Hypothalamus (tissue), 51 donors: Measurements from ENCODE around the gene APOBEC3F.
"Not testable (repeated sequence)": the region's sequence is repeated elsewhere in the genome, so short reads cannot be mapped to it uniquely, and the experiment has no call there.

Experiments used
- DNase-seq, 51 donors: peaks; one replicate each; lab custom pipeline; 2025; lab: John Stamatoyannopoulos, UW

APOBEC3F gene

DNA sequence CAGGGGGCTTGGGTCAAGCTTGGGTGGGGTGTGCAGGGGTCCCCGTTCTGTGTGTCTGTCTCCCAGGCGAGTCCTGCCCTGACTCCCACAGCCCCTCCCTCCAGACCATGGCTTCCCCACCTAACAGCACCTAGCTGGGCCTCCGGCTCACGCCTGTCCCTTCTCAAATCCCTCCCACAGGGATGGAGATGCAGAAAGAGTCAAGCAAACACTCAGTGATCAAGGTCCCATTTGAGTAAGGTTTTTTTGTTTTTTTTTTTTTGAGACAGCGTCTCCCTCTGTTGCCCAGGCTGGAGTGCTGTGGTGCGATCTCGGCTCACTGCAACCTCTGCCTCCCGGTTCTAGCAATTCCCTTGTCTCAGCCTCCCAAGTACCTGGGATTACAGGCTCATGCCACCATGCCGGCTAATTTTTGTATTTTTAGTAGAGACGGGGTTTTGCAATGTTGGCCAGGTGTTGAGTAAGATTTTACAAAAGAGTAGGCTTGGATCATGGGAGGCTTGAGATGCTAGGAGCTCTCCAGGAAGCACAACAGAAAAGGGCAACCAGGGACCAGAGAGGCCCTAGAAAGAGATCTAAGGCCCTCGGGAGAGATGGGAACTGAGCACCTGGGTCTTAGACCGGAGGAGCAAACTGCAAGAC lies 14.0 kb upstream of the APOBEC3F start:
- DNase-seq = no peak

GRCh38 chr22:39027717-39028116 lies 12.9 kb upstream of the APOBEC3F start:
- no peak for DNase-seq

DNA sequence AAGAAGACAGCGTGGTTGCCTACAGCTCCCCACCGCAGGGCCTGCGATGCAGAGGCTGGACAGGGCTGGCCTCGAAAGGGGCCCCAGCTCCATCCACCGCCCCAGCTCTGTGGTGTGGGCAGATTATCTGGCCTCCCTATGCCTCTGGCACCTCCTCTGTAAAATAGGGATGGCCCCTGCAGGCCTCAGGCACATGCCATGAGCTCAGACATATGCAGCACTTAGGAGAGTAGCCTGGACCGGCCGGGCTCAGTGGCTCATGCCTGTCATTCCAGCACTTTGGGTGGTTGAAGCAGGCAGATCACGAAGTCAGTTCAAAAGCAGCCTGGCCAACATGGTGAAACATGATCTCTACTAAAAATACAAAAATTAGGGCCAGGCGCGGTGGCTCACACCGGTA lies 12.4 kb upstream of the APOBEC3F start:
- no peak for DNase-seq

GRCh38 chr22:39029227-39029626 lies 11.4 kb upstream of the APOBEC3F start:
- no peak for DNase-seq

DNA sequence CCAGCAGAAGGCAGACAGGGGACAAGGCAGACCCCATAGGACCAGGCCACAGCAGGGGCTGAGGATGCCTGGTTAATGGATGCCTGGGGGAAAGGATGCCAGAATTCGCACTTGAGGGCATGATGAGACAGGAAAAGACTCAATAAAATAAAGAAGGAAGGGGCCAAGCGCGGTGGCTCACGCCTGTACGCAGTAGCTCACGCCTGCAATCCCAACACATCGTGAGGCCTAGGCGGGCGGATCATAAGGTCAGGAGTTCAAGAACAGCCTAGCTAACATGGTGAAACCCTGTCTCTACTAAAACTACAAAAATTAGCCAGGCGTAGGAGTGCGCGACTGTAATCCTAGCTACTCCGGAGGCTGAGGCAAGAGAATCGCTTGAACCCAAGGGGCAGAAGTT lies 10.0 kb upstream of the APOBEC3F start:
- DNase-seq = no peak

DNA sequence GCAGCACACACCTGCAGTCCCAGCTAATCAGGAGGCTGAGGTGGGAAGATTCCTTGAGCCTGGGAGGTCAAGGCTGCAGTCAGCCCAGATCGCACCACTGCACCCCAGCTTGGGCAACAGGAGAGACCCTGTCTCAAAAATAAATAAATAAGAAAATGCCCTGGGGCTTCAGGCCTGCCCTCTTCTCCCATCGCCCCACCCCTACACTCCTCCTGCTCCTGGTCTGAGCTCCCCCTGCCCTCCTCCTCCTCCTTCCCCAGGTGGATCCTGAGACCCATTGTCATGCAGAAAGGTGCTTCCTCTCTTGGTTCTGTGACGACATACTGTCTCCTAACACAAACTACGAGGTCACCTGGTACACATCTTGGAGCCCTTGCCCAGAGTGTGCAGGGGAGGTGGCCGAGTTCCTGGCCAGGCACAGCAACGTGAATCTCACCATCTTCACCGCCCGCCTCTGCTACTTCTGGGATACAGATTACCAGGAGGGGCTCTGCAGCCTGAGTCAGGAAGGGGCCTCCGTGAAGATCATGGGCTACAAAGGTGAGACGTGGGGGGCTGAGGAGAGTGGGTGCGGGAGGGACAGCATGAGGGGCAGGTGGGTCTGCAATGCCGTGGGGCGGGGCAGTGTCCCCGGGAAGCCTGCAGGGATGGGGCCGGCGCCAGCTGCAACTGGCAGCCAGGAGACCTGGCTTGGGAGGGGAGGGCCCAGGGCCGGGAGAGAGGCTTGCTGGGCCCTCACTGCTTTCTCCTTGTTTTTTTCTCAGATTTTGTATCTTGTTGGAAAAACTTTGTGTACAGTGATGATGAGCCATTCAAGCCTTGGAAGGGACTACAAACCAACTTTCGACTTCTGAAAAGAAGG lies 9.0 kb upstream of the APOBEC3F start:
- DNase-seq = not testable (repeated sequence)

DNA sequence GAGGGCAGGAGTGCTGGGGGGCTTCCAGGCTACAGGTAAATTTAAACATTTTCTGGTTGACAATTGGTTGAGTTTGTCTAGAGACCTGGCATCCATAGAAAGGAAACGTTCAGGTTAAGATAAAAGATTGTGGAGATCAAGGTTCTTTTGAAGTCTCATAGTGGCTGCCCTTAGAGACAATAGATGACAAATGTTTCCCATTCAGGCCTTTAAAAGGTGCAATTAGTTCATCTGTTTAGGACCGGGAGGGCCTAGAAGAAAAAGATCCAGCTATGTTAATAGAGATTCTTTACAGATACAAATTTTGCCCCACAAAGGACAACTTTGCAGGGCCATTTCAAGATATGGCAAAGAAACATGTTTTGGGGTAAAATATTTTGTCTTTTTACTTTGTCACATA lies 3.6 kb upstream of the APOBEC3F start:
- not testable (repeated sequence) for DNase-seq

- DNase-seq = no peak
These were observed 1.1 kb upstream of the APOBEC3F start for GRCh38 chr22:39039306-39040126.

DNA sequence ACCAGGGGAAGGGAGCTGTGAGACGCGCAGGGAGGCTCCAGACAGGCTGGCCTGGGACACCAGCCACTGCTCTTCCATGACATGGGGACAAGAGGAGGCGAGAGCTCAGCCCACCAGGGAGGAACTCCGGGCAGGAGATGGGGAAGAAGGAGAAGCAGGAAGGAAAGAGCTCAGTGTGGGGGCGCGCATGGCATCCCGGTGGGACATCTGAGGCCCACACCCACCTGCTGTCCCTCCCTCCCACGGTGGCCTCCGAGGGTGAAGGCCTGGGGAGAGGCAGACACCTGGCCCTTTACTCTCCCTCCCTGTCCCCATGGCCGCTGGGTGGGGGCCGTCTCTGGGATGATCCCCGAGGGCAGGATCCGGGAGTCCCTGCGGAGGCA lies 518 bp upstream of the APOBEC3F start:
- DNase-seq = not testable (repeated sequence)

- DNase-seq = no peak
These were observed 1.2 kb downstream of the APOBEC3F start for GRCh38 chr22:39041908-39042307.

GRCh38 chr22:39043063-39043462 lies 2.4 kb downstream of the APOBEC3F start:
- DNase-seq = not testable (repeated sequence)

DNA sequence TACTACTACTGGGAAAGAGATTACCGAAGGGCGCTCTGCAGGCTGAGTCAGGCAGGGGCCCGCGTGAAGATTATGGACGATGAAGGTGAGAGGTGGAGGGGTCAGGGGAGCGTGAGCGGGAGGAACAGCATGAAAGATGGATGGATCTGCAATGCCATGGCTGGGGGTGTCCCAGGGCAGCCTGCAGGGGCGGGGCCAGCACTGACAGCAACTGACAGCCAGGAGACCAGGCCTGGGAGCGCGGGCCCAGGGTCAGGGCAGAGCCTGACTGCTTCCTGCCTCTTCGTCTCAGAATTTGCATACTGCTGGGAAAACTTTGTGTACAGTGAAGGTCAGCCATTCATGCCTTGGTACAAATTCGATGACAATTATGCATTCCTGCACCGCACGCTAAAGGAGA lies 4.5 kb downstream of the APOBEC3F start:
- DNase-seq = not testable (repeated sequence)

- DNase-seq = not testable (repeated sequence)
These were observed 8.8 kb downstream of the APOBEC3F start for GRCh38 chr22:39049486-39049885.

DNA sequence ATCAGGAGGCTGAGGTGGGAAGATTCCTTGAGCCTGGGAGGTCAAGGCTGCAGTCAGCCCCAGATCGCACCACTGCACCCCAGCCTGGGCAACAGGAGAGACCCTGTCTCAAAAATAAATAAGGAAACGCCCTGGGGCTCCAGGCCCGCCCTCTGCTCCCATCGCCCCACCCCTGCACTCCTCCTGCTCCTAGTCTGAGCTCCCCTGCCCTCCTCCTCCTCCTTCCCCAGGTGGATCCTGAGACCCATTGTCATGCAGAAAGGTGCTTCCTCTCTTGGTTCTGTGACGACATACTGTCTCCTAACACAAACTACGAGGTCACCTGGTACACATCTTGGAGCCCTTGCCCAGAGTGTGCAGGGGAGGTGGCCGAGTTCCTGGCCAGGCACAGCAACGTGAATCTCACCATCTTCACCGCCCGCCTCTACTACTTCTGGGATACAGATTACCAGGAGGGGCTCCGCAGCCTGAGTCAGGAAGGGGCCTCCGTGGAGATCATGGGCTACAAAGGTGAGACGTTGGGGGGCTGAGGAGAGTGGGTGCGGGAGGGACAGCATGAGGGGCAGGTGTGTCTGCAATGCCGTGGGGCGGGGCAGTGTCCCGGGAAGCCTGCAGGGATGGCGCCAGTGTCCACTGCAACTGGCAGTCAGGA lies 11.3 kb downstream of the APOBEC3F start:
- not testable (repeated sequence) for DNase-seq

DNA sequence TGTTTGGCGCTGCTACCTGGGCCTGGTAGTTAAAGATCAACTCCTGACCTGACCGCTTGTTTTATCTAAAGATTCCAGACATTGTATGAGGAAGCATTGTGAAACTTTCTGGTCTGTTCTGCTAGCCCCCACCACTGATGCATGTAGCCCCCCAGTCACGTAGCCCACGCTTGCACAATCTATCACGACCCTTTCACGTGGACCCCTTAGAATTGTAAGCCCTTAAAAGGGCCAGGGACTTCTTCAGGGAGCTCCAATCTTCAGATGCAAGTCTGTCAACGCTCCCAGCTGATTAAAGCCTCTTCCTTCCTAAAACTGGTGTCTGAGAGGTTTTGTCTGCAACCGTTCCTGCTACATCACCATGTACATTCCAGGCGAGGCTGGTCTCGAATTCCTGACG lies 15.0 kb downstream of the APOBEC3F start:
- DNase-seq = no peak

DNA sequence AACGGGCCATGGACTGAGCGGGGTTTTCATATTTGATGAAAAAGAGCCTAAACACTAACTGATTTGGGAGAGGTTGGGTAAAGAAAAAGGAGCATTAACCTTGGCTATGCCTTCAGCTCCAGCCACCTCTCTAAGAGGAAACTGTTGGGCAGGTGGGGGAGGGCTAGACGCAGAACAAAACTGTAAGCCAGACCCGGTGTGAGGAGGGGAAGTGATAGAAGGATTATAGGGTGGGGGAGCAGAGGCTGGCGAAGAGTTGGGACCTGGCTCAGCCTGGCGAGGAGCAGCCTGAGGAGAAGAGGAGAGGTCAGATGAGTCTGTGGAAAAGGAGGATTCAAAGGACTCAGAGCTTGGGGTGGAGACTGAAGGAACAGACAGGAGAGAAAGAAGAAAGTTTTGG lies 20.6 kb downstream of the APOBEC3F start:
- DNase-seq = not testable (repeated sequence)

GRCh38 chr22:39061951-39062350 lies 21.3 kb downstream of the APOBEC3F start:
- not testable (repeated sequence) for DNase-seq

DNA sequence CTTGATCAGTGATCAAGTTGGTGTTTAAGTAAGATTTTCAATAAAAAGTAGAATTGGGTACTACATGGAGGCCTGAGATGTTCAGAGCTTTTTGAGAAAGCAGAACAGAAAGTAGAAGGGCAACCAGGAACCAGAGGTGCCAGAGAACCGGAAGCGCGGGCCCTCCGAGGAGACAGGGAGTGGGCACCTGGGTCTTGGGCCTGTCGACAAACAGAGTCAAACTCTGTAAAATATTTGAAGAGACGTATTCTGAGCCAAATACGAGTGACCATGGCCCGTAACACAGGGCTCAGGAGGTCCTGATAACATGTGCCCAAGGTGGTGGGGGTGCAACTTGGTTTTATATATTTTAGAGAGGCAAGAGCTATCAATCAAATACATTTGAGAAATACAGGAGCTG lies 23.2 kb downstream of the APOBEC3F start:
- not testable (repeated sequence) for DNase-seq

- DNase-seq = not testable (repeated sequence)
These were observed 26.0 kb downstream of the APOBEC3F start for GRCh38 chr22:39066442-39067276.
